Measurements from ENCODE around the gene ATM.
"Not testable (repeated sequence)": the region's sequence is repeated elsewhere in the genome, so short reads cannot be mapped to it uniquely, and the experiment has no call there.

- TF ChIP-seq CTCF (conservative IDR thresholded peaks at IDR 0.05; ENCODE audit: low read depth, low read length); EZH2 (IDR thresholded peaks at IDR 0.05; ENCODE audit: borderline replicate concordance, low read depth, low read length, poor library complexity, severe bottlenecking): not testable (repeated sequence)
Observed at GRCh38 chr11:108373505-108373904, 150.6 kb downstream of the ATM start.

All from A673 (cell line).